GM12891 (cell line): ENCODE data around the gene CBLB.

Experiments used
- PAX5 ChIP-seq: IDR thresholded peaks from 2 replicates; pipeline ENCODE4 v1.6.1; 2011; ENCODE audit warnings: low read length, moderate library complexity, mild to moderate bottlenecking; ENCODE audit not compliant: insufficient read depth, severe bottlenecking
- POLR2A ChIP-seq: IDR thresholded peaks from 2 replicates; pipeline ENCODE4 v1.6.1; 2011; ENCODE audit warnings: low read depth, low read length, control low read depth
- POLR2AphosphoS5 ChIP-seq: IDR thresholded peaks from 2 replicates; pipeline ENCODE4 v1.6.1; 2011; ENCODE audit warnings: low read depth, low read length, control low read depth
- POU2F2 ChIP-seq: IDR thresholded peaks from 2 replicates; pipeline ENCODE4 v1.6.1; 2011; ENCODE audit warnings: low read depth, mild to moderate bottlenecking, control low read depth, low read length, moderate library complexity
- SPI1 ChIP-seq: IDR thresholded peaks from 2 replicates; pipeline ENCODE4 v1.6.1; 2011; ENCODE audit warnings: low read depth, low read length, control low read depth
- TAF1 ChIP-seq: IDR thresholded peaks from 2 replicates; pipeline ENCODE4 v1.6.1; 2011; ENCODE audit warnings: low read depth, low read length, control low read depth

GRCh38 chr3:105812194-105812586 is 56.6 kb downstream of the CBLB start:
- TF ChIP-seq POLR2A (no peak), SPI1 (no peak), POLR2AphosphoS5 (no peak), POU2F2 (no peak), TAF1 (no peak), PAX5 (no peak)
